D721Med (cell line): ENCODE results near the gene COPS9.

Experiments
- DNase-seq: peaks from one replicate; pipeline ENCODE4 v3.0.0; 2011; ENCODE audit warnings: low spot score; ENCODE audit not compliant: insufficient read length
- FAIRE-seq: peaks from 2 replicates; lab custom pipeline; 2011; peaks lifted over from hg19 to GRCh38; lab: Jason Lieb, UNC
- CTCF ChIP-seq: IDR thresholded peaks from 2 replicates; pipeline ENCODE4 v1.5.1; 2012; ENCODE audit warnings: mild to moderate bottlenecking, control low read depth; ENCODE audit not compliant: insufficient read depth; ENCODE audit errors: missing control alignments

COPS9 gene

GRCh38 chr2:240098349-240098748, 37.8 kb downstream of the COPS9 start:
- FAIRE-seq, result no peak
- DNase-seq, result no peak
- no peak for TF ChIP-seq CTCF

GRCh38 chr2:240095556-240096523, 40.3 kb downstream of the COPS9 start:
- no peak for TF ChIP-seq CTCF
- no peak for DNase-seq
- no peak for FAIRE-seq

- TF ChIP-seq CTCF, result no peak
These were observed 46.8 kb downstream of the COPS9 start for GRCh38 chr2:240089306-240089705.

GRCh38 chr2:240086563-240086962, 49.5 kb downstream of the COPS9 start:
- no peak for FAIRE-seq
- no peak for DNase-seq

More at GRCh38 chr2:240089306-240089705, 46.8 kb downstream of the COPS9 start:
- DNase-seq (no peak), FAIRE-seq (no peak)

More at GRCh38 chr2:240086563-240086962, 49.5 kb downstream of the COPS9 start:
- TF ChIP-seq CTCF, result no peak
